HCT116 (cell line): ENCODE data around the gene GRM8. TPM values are rescaled to one million over a fixed set of nuclear protein-coding genes. Genes with fewer than 3 reads are reported as not detected.

ENCODE experiments used
- ATAC-seq: fragments of 200-7000 bp; cut with Tn5 transposase; 2 replicates; pipeline ENCODE4 v1.9.1; 2020; ENCODE audit warnings: mild to moderate bottlenecking, moderate library complexity
- BruUV-seq: library from RNA; stranded (reverse); fragments of 400-500 nt; replicated peaks from 2 replicates; lab custom pipeline; 2021; lab: Mats Ljungman, UMichigan
- CTCF ChIA-PET: fragments of 300-600 bp; sonication (Branson Sonifier 250); formaldehyde crosslinking; loops from one replicate; lab custom pipeline; 2021; ENCODE audit warnings: antibody characterized with exemption; lab: Charles Lee
- POLR2A ChIA-PET: fragments of 300-600, 350-600 bp; sonication (Branson Sonifier 250); formaldehyde crosslinking; loops from one replicate; lab custom pipeline; 2021; ENCODE audit warnings: antibody characterized with exemption; lab: Charles Lee
- RAD21 ChIA-PET, 2 experiments: fragments of 300-600 bp; sonication (Branson Sonifier 250); formaldehyde crosslinking; loops; one replicate each; lab custom pipeline; 2023; ENCODE audit warnings: low total read pairs in 2 of 2; ENCODE audit not compliant: uncharacterized antibody in 2 of 2, unreplicated experiment in 2 of 2, low non-redundant PET in 1 of 2; lab: Charles Lee
- DNase-seq: peaks from one replicate; pipeline ENCODE4 v3.0.0-alpha.2; 2010; ENCODE audit warnings: low read depth, low spot score
- H2AFZ ChIP-seq: fragments of 200-600 bp; shearing (Covaris generic), sonication (generic); 2 replicates; pipeline ENCODE4 v1.6.1; 2017; ENCODE audit warnings: low read depth, mixed run types, mixed read lengths, antibody characterized with exemption, low read length; ENCODE audit not compliant: poor library complexity, severe bottlenecking
- H3K27ac ChIP-seq: 2 replicates; pipeline ENCODE4 v1.5.1; 2012; ENCODE audit warnings: low read depth, low read length
- H3K27me3 ChIP-seq: fragments of 200-600 bp; sonication (generic); 2 replicates; pipeline ENCODE4 v1.6.1; 2016; ENCODE audit warnings: mixed run types, low read length, mixed read lengths; ENCODE audit not compliant: insufficient read depth
- H3K36me3 ChIP-seq, 2 experiments: fragments of 200-500 bp in 1 of 2; fragments of 200-600 bp in 1 of 2; sonication (Bioruptor generic) in 1 of 2; sonication (generic) in 1 of 2; 2 replicates each; pipeline versions ENCODE4 v1.5.1 to v1.6.1; 2014 to 2016; ENCODE audit warnings: low read length in 2 of 2, inconsistent platforms in 1 of 2, mixed read lengths in 1 of 2, mixed run types in 1 of 2; ENCODE audit not compliant: insufficient read depth in 2 of 2, control insufficient read depth in 1 of 2
- H3K4me1 ChIP-seq, 2 experiments: fragments of 200-600 bp in 1 of 2; sonication (generic) in 1 of 2; 2 replicates each; pipeline versions ENCODE4 v1.5.1 to v1.6.1; 2012 to 2017; ENCODE audit warnings: low read length in 2 of 2, inconsistent platforms in 1 of 2, mild to moderate bottlenecking in 1 of 2, mixed read lengths in 1 of 2, mixed run types in 1 of 2, moderate library complexity in 1 of 2; ENCODE audit not compliant: insufficient read depth in 2 of 2, control insufficient read depth in 1 of 2
- H3K4me2 ChIP-seq: fragments of 200-600 bp; sonication (generic); 2 replicates; pipeline ENCODE4 v1.6.1; 2017; ENCODE audit warnings: mixed run types, low read length, mixed read lengths
- H3K4me3 ChIP-seq, 2 experiments: fragments of 200-600 bp in 1 of 2; sonication (generic) in 1 of 2; replicated peaks in 1 of 2; 2 replicates each; pipeline ENCODE4 v1.5.1; 2011 to 2016; ENCODE audit warnings: low read length in 2 of 2, control low read depth in 1 of 2, low read depth in 1 of 2, mild to moderate bottlenecking in 1 of 2, mixed read lengths in 1 of 2, mixed run types in 1 of 2
- H3K79me2 ChIP-seq: fragments of 200-600 bp; sonication (generic); 2 replicates; pipeline ENCODE4 v1.6.1; 2017; ENCODE audit warnings: mild to moderate bottlenecking, mixed run types, low read length, moderate library complexity, mixed read lengths; ENCODE audit not compliant: insufficient read depth
- H3K9ac ChIP-seq: fragments of 200-600 bp; sonication (generic); 2 replicates; pipeline ENCODE4 v1.6.1; 2016; ENCODE audit warnings: low read length, mixed read lengths
- H3K9me2 ChIP-seq: fragments of 200-600 bp; sonication (generic), shearing (Covaris generic); 2 replicates; pipeline ENCODE4 v1.6.1; 2017; ENCODE audit warnings: mixed run types, mild to moderate bottlenecking, moderate library complexity; ENCODE audit not compliant: insufficient read depth
- H3K9me3 ChIP-seq, 2 experiments: fragments of 200-500 bp in 1 of 2; fragments of 200-600 bp in 1 of 2; sonication (Bioruptor generic) in 1 of 2; sonication (generic) in 1 of 2; 2 replicates each; pipeline ENCODE4 v1.6.1; 2014 to 2017; ENCODE audit warnings: low read length in 2 of 2, mixed read lengths in 2 of 2, inconsistent platforms in 1 of 2, low read depth in 1 of 2, mild to moderate bottlenecking in 1 of 2, mixed run types in 1 of 2, moderate library complexity in 1 of 2; ENCODE audit not compliant: control insufficient read depth in 1 of 2, insufficient read depth in 1 of 2
- H4K20me1 ChIP-seq: fragments of 200-600 bp; sonication (generic), shearing (Covaris generic); 2 replicates; pipeline ENCODE4 v1.6.1; 2017; ENCODE audit warnings: mixed run types, mild to moderate bottlenecking, moderate library complexity; ENCODE audit not compliant: insufficient read depth
- CBX3 ChIP-seq: IDR thresholded peaks from 2 replicates; pipeline ENCODE4 v1.6.1; 2012; ENCODE audit warnings: low read depth
- EZH2 ChIP-seq: fragments of 200-600 bp; sonication (generic); IDR thresholded peaks from 2 replicates; pipeline ENCODE4 v1.6.1; 2017; ENCODE audit warnings: antibody characterized with exemption, mixed run types
- FOSL1 ChIP-seq: IDR thresholded peaks from 2 replicates; pipeline ENCODE4 v1.6.1; 2012; ENCODE audit warnings: low read depth
- RAD21 ChIP-seq: IDR thresholded peaks from 2 replicates; pipeline ENCODE4 v1.6.1; 2012; ENCODE audit warnings: low read depth, mild to moderate bottlenecking
- ZBTB33 ChIP-seq: IDR thresholded peaks from 2 replicates; pipeline ENCODE4 v1.6.1; 2011; ENCODE audit warnings: mild to moderate bottlenecking, low read length, moderate library complexity; ENCODE audit not compliant: insufficient replicate concordance; ENCODE audit errors: extremely low read depth
- ZFX ChIP-seq: fragments of 450-650 bp; IDR thresholded peaks from 2 replicates; pipeline ENCODE4 v1.6.1; 2017
- ZNF274 ChIP-seq: fragments of 200-500 bp; sonication (Bioruptor generic); IDR thresholded peaks from 2 replicates; pipeline ENCODE4 v1.6.1; 2014; ENCODE audit warnings: mild to moderate bottlenecking, low read depth, low read length, inconsistent platforms
- intact Hi-C: fragments of 100-400 bp; cut with micrococcal nuclease; formaldehyde crosslinking; loops from 2 replicates; pipeline ENCODE4 v1.10.0; 2022
- total RNA-seq: library from RNA; stranded (reverse); gene quantifications from one replicate; pipeline ENCODE4 v1.2.1, GENCODE V29; 2021; ENCODE audit not compliant: unreplicated experiment

The GRM8 gene
- total RNA-seq, 1 experiment from 2014 or later: 0.05 TPM

- H3K9me2 ChIP-seq: no peaks in the 10 kb centered on the region; the same call in 1 of the 2 replicates
- ATAC-seq (no peak), DNase-seq (no peak)
- H3K36me3 ChIP-seq: no peaks in the 10 kb centered on the region
- BruUV-seq: no TSS peak
- no peak for TF ChIP-seq CBX3
- TF ChIP-seq FOSL1: no peak
- no peak for TF ChIP-seq RAD21
- TF ChIP-seq EZH2: no peak
- no peak for TF ChIP-seq ZBTB33
- no peaks in the 10 kb centered on the region for H3K4me1 ChIP-seq
- H3K9ac ChIP-seq: no peak overlapping the region
- H3K27me3 ChIP-seq: peaks cover 12% of the 10 kb centered on the region
- ChIA-PET CTCF (no interaction called here), POLR2A (no interaction called here), RAD21 (no interaction called here)
- H3K9me3 ChIP-seq: no peaks in the 10 kb centered on the region
- H3K4me2 ChIP-seq: no peak overlapping the region
- no peaks in the 10 kb centered on the region for H3K79me2 ChIP-seq
- H4K20me1 ChIP-seq: no peaks in the 10 kb centered on the region
- no peak overlapping the region for H2AFZ ChIP-seq
- no peak overlapping the region for H3K4me3 ChIP-seq
- intact Hi-C loops: no loop called here
- H3K27ac ChIP-seq: no peak overlapping the region
Measured at GRCh38 chr7:126818393-126819196, 434.1 kb downstream of the GRM8 start.

GRCh38 chr7:126809188-126809587 is 443.6 kb downstream of the GRM8 start:
- H3K27ac ChIP-seq: no peak overlapping the region
- no peak for ATAC-seq
- no peaks in the 10 kb centered on the region for H3K9me2 ChIP-seq
- TF ChIP-seq ZNF274: no peak
- TF ChIP-seq ZFX: no peak
- TF ChIP-seq, all 23 proteins: peak for 0
- H2AFZ ChIP-seq: no peak overlapping the region
- H3K9ac ChIP-seq: no peak overlapping the region
- no peaks in the 10 kb centered on the region for H3K27me3 ChIP-seq
- no TSS peak for BruUV-seq
- no peak overlapping the region for H3K4me2 ChIP-seq
- no peak for DNase-seq
- H3K79me2 ChIP-seq: no peaks in the 10 kb centered on the region
- ChIA-PET RAD21 (no interaction called here), POLR2A (no interaction called here), CTCF (no interaction called here)
- no peaks in the 10 kb centered on the region for H3K9me3 ChIP-seq
- no peaks in the 10 kb centered on the region for H3K4me1 ChIP-seq
- intact Hi-C loops: no loop called here
- H4K20me1 ChIP-seq: no peaks in the 10 kb centered on the region
- no peaks in the 10 kb centered on the region for H3K36me3 ChIP-seq
- H3K4me3 ChIP-seq: no peak overlapping the region
